H1 (cell line): ENCODE measurements around the gene RHEX. TPM values are rescaled to one million over a fixed set of nuclear protein-coding genes. Genes with fewer than 3 reads are reported as not detected.

Experiments used
- CTCF ChIA-PET: fragments of 300-600 bp; sonication (Branson Sonifier 250); formaldehyde crosslinking; loops from one replicate; lab custom pipeline; 2021; ENCODE audit not compliant: partially characterized antibody; lab: Charles Lee
- POLR2A ChIA-PET: fragments of 300-600 bp; sonication (Branson Sonifier 250); formaldehyde crosslinking; loops from one replicate; lab custom pipeline; 2021; ENCODE audit warnings: inconsistent platforms; ENCODE audit not compliant: partially characterized antibody; lab: Charles Lee
- DNase-seq, 2 experiments: peaks; one replicate each; pipeline versions ENCODE4 v3.0.0 to v3.0.0-alpha.2; 2010 to 2022; ENCODE audit warnings: low spot score in 2 of 2, low read depth in 1 of 2, mixed read lengths in 1 of 2
- FAIRE-seq: peaks from 2 replicates; lab custom pipeline; 2011; peaks lifted over from hg19 to GRCh38; lab: Jason Lieb, UNC
- H2AFZ ChIP-seq: 2 replicates; pipeline ENCODE4 v1.8.1; 2012; ENCODE audit warnings: low read length, inconsistent platforms
- H2AK5ac ChIP-seq: 2 replicates; pipeline ENCODE4 v1.6.1; 2013; ENCODE audit warnings: low read depth, low read length
- H2BK120ac ChIP-seq: replicated peaks from 2 replicates; pipeline ENCODE3; 2013; ENCODE audit warnings: low read depth, low read length, inconsistent platforms
- H2BK12ac ChIP-seq: 2 replicates; pipeline ENCODE4 v1.6.1; 2013; ENCODE audit warnings: low read depth, low read length
- H2BK15ac ChIP-seq: 2 replicates; pipeline ENCODE4 v1.6.1; 2013; ENCODE audit warnings: low read length
- H2BK20ac ChIP-seq: 2 replicates; pipeline ENCODE4 v1.6.1; 2013; ENCODE audit warnings: low read length
- H2BK5ac ChIP-seq: 2 replicates; pipeline ENCODE4 v1.6.1; 2013; ENCODE audit warnings: low read depth, low read length
- H3K14ac ChIP-seq: 2 replicates; pipeline ENCODE4 v1.6.1; 2013; ENCODE audit warnings: inconsistent platforms; ENCODE audit not compliant: insufficient read length
- H3K18ac ChIP-seq: 2 replicates; pipeline ENCODE4 v1.6.1; 2013; ENCODE audit warnings: low read length; ENCODE audit errors: extremely low read depth
- H3K23ac ChIP-seq: 2 replicates; pipeline ENCODE4 v1.6.1; 2013; ENCODE audit warnings: inconsistent platforms; ENCODE audit not compliant: insufficient read length
- H3K23me2 ChIP-seq: 2 replicates; pipeline ENCODE4 v1.6.1; 2013; ENCODE audit warnings: low read depth, low read length
- H3K27ac ChIP-seq: 2 replicates; pipeline ENCODE4 v1.6.1; 2011; ENCODE audit warnings: low read depth, low read length, inconsistent platforms
- H3K27me3 ChIP-seq, 4 experiments: replicated peaks in 1 of 4; 1 replicate in 1 of 4; 2 replicates in 3 of 4; pipeline versions ENCODE4 v1.6.1 to v1.8.1; 2011 to 2013; ENCODE audit warnings: low read length in 3 of 4, mild to moderate bottlenecking in 3 of 4, inconsistent platforms in 2 of 4, mixed read lengths in 2 of 4, moderate library complexity in 1 of 4; ENCODE audit not compliant: control insufficient read depth in 3 of 4, insufficient read depth in 3 of 4; ENCODE audit errors: extremely low read depth in 1 of 4
- H3K36me3 ChIP-seq, 4 experiments: 2 replicates each; pipeline versions ENCODE4 v1.6.1 to v1.8.1; 2011 to 2013; ENCODE audit warnings: mild to moderate bottlenecking in 4 of 4, low read length in 3 of 4, moderate library complexity in 2 of 4, control low read depth in 1 of 4, inconsistent platforms in 1 of 4; ENCODE audit not compliant: insufficient read depth in 4 of 4, control insufficient read depth in 2 of 4
- H3K4ac ChIP-seq: replicated peaks from 2 replicates; pipeline ENCODE3; 2013; ENCODE audit warnings: low read length, low read depth, mixed read lengths, inconsistent platforms; ENCODE audit not compliant: insufficient read length
- H3K4me1 ChIP-seq, 4 experiments: replicated peaks in 1 of 4; 1 replicate in 1 of 4; 2 replicates in 3 of 4; pipeline versions ENCODE4 v1.6.1 to v1.8.1; 2011 to 2013; ENCODE audit warnings: low read length in 3 of 4, inconsistent platforms in 2 of 4, mixed read lengths in 1 of 4; ENCODE audit not compliant: insufficient read depth in 4 of 4, control insufficient read depth in 3 of 4
- H3K4me2 ChIP-seq, 2 experiments: 2 replicates each; pipeline versions ENCODE4 v1.6.1 to v1.8.1; 2011 to 2013; ENCODE audit warnings: low read depth in 2 of 2, low read length in 2 of 2, control low read depth in 1 of 2, inconsistent platforms in 1 of 2, mild to moderate bottlenecking in 1 of 2; ENCODE audit not compliant: insufficient read depth in 1 of 2
- H3K4me3 ChIP-seq, 4 experiments: fragments of 200-600, 300-600 bp in 1 of 4; sonication (generic), shearing (Covaris generic), sonication (Bioruptor Twin) in 1 of 4; 2 replicates each; pipeline versions ENCODE4 v1.5.1 to v1.8.1; 2011 to 2016; ENCODE audit warnings: low read length in 4 of 4, low read depth in 3 of 4, control low read depth in 2 of 4, inconsistent platforms in 2 of 4, mild to moderate bottlenecking in 2 of 4, mixed read lengths in 1 of 4, moderate library complexity in 1 of 4; ENCODE audit not compliant: insufficient read depth in 2 of 4; ENCODE audit errors: extremely low read depth in 1 of 4
- H3K56ac ChIP-seq: replicated peaks from 2 replicates; pipeline ENCODE3; 2013; ENCODE audit warnings: low read depth, mild to moderate bottlenecking, mixed read lengths, low read length, inconsistent platforms; ENCODE audit not compliant: insufficient read length
- H3K79me1 ChIP-seq: 2 replicates; pipeline ENCODE4 v1.6.1; 2013; ENCODE audit warnings: low read depth, low read length, control low read depth
- H3K79me2 ChIP-seq, 2 experiments: 2 replicates each; pipeline versions ENCODE4 v1.6.1 to v1.8.1; 2012 to 2013; ENCODE audit warnings: low read length in 2 of 2, mild to moderate bottlenecking in 2 of 2, inconsistent platforms in 1 of 2; ENCODE audit not compliant: insufficient read depth in 2 of 2, control insufficient read depth in 1 of 2
- H3K9ac ChIP-seq, 4 experiments: replicated peaks in 1 of 4; 1 replicate in 1 of 4; 2 replicates in 3 of 4; pipeline versions ENCODE4 v1.6.1 to v1.8.1; 2011 to 2013; ENCODE audit warnings: low read depth in 3 of 4, low read length in 3 of 4, control low read depth in 2 of 4, mild to moderate bottlenecking in 2 of 4, moderate library complexity in 2 of 4, inconsistent platforms in 1 of 4; ENCODE audit errors: extremely low read depth in 1 of 4
- H3K9me3 ChIP-seq, 2 experiments: 2 replicates each; pipeline versions ENCODE4 v1.6.1 to v1.8.1; 2012 to 2013; ENCODE audit warnings: mild to moderate bottlenecking in 2 of 2, moderate library complexity in 2 of 2, control low read depth in 1 of 2, inconsistent platforms in 1 of 2, low read depth in 1 of 2, low read length in 1 of 2, mixed read lengths in 1 of 2; ENCODE audit not compliant: insufficient read depth in 2 of 2
- H4K20me1 ChIP-seq, 2 experiments: replicated peaks in 1 of 2; 2 replicates each; pipeline versions ENCODE3 to v1.8.1; 2011 to 2013; ENCODE audit warnings: inconsistent platforms in 2 of 2, low read length in 2 of 2, mild to moderate bottlenecking in 1 of 2; ENCODE audit not compliant: insufficient read depth in 2 of 2, control insufficient read depth in 1 of 2
- H4K5ac ChIP-seq: 2 replicates; pipeline ENCODE4 v1.6.1; 2013; ENCODE audit warnings: low read length, low read depth, mixed read lengths, inconsistent platforms; ENCODE audit not compliant: insufficient read length
- H4K8ac ChIP-seq: 2 replicates; pipeline ENCODE4 v1.8.0; 2013; ENCODE audit warnings: mild to moderate bottlenecking, moderate library complexity, low read length, inconsistent platforms; ENCODE audit not compliant: insufficient read depth; ENCODE audit errors: extremely low read depth
- H4K91ac ChIP-seq: replicated peaks from 2 replicates; pipeline ENCODE3; 2013; ENCODE audit warnings: low read length, mixed read lengths, inconsistent platforms; ENCODE audit not compliant: insufficient read length
- ASH2L ChIP-seq: fragments of 200-600, 300-600 bp; sonication (generic); IDR thresholded peaks from one replicate; pipeline ENCODE4 v1.7.1; 2017; ENCODE audit warnings: low read length
- CBX8 ChIP-seq: fragments of 300-800, 300-1000 bp; sonication (generic); IDR thresholded peaks from 2 replicates; pipeline ENCODE4 v1.7.1; 2016; ENCODE audit warnings: low read depth, low read length, borderline replicate concordance
- EZH2 ChIP-seq: fragments of 200-600 bp; sonication (generic); IDR thresholded peaks from 2 replicates; pipeline ENCODE4 v1.7.1; 2012; ENCODE audit warnings: low read depth, mild to moderate bottlenecking, moderate library complexity, low read length, inconsistent platforms; ENCODE audit not compliant: severe bottlenecking
- GTF2F1 ChIP-seq: IDR thresholded peaks from 2 replicates; pipeline ENCODE4 v1.6.1; 2012; ENCODE audit warnings: low read depth, low read length, improper control_type of control experiment, borderline replicate concordance
- JUND ChIP-seq: IDR thresholded peaks from 2 replicates; pipeline ENCODE4 v1.6.1; 2011; ENCODE audit warnings: mild to moderate bottlenecking, improper control_type of control experiment, low read length
- POLR2A ChIP-seq, 2 experiments: IDR thresholded peaks; 1 replicate in 1 of 2; 2 replicates in 1 of 2; pipeline ENCODE4 v1.6.1; 2011; ENCODE audit warnings: low read depth in 2 of 2, low read length in 2 of 2, mild to moderate bottlenecking in 2 of 2; ENCODE audit errors: control extremely low read depth in 1 of 2
- POLR2AphosphoS5 ChIP-seq: IDR thresholded peaks from 2 replicates; pipeline ENCODE4 v1.6.1; 2011; ENCODE audit warnings: low read depth, low read length
- SRF ChIP-seq: IDR thresholded peaks from 2 replicates; pipeline ENCODE4 v1.6.1; 2011; ENCODE audit warnings: mild to moderate bottlenecking, low read depth, low read length, moderate library complexity
- TAF1 ChIP-seq: IDR thresholded peaks from 2 replicates; pipeline ENCODE4 v1.6.1; 2011; ENCODE audit warnings: mild to moderate bottlenecking, low read depth, low read length
- WGBS, 2 experiments: shearing (Covaris generic) in 1 of 2; methylation state at CpG; one replicate each; pipeline versions ENCODE4 v1.1.6 to v1.1.7; 2013 to 2015; ENCODE audit warnings: low lambda C conversion rate in 2 of 2, mixed read lengths in 2 of 2, inconsistent platforms in 1 of 2, low coverage in 1 of 2, missing lambda C conversion rate in 1 of 2; ENCODE audit not compliant: insufficient replicate concordance in 2 of 2, insufficient coverage in 1 of 2, insufficient read length in 1 of 2; ENCODE audit errors: extremely low coverage in 1 of 2, missing lambda C conversion rate in 1 of 2; 5-methylcytosine and 5-hydroxymethylcytosine counted together
- polyA plus RNA-seq, 7 experiments: library from polyadenylated mRNA; depleted of rRNA in 3 of 7; stranded (reverse) in 5 of 7; unstranded in 2 of 7; fragments of >200 nt in 5 of 7; fragments of 200-250 nt in 2 of 7; gene quantifications; 1 replicate in 5 of 7; 2 replicates in 1 of 7; 4 replicates in 1 of 7; pipeline versions ENCODE4 v1.2.1 to v1.2.3, GENCODE V29; 2011 to 2013; ENCODE audit warnings: missing spikeins in 2 of 7, mixed read lengths in 2 of 7
- total RNA-seq: library from RNA; stranded (reverse); fragmentation: NEBNext Ultra II Directional; extraction: Animal tissue kit (Norgen Biotek cat#: 25700); gene quantifications from 2 replicates; pipeline ENCODE4 v1.2.1, GENCODE V29; 2021
- TF ChIP-seq, protein P1 (sequence below): IDR thresholded peaks from 2 replicates; pipeline ENCODE4 v1.6.1; 2012; ENCODE audit warnings: inconsistent platforms

RHEX gene
- total and polyA plus RNA-seq, 2 of the 8 experiments (the other 6 are each of a cell fraction or from before 2014, with no cell fraction given) = not detected

DNA sequence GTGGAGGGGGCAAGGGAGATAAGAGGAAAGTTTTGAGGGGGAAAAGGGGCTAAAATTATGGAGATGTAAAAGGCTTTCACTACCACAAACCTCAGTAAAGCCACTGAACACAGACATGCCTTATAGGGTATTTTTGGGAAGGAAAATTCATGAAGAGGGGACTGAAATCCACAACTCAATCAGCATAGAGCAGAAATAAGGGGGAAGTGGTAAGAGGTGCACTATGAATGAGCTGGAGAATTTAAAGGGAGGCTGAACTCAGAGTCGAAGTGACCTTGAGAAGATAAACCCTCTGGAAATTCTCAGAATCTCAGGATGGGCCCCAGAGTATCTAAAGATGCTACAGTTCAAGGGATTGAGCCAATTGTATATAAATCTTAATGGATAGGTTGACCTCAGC lies 15.3 kb downstream of the RHEX start:
- Histone ChIP-seq H3K27ac (no peak overlapping the region), H3K4ac (no peak overlapping the region)
- no peak for TF ChIP-seq EZH2
- TF ChIP-seq CBX8 = no peak
- no peak for TF ChIP-seq ASH2L
- TF ChIP-seq JUND = no peak
- TF ChIP-seq, protein P1, sequence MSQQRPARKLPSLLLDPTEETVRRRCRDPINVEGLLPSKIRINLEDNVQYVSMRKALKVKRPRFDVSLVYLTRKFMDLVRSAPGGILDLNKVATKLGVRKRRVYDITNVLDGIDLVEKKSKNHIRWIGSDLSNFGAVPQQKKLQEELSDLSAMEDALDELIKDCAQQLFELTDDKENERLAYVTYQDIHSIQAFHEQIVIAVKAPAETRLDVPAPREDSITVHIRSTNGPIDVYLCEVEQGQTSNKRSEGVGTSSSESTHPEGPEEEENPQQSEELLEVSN = no peak
- no peak for TF ChIP-seq POLR2A (IDR thresholded peaks at IDR 0.05; ENCODE audit: control extremely low read depth in 1 of 2, low read depth in 2 of 2, low read length in 2 of 2)
- no peak for TF ChIP-seq SRF
- TF ChIP-seq GTF2F1 = no peak
- no peak for TF ChIP-seq POLR2AphosphoS5
- TF ChIP-seq TAF1 = no peak

More for the DNA sequence above, 15.3 kb downstream of the RHEX start:
- no peak overlapping the region for H2BK120ac ChIP-seq
- H4K5ac ChIP-seq = no peak overlapping the region
- no peak overlapping the region for H3K18ac ChIP-seq
- no peaks in the 10 kb centered on the region for H3K27me3 ChIP-seq
- ChIA-PET CTCF (interaction anchor here (0.8 to 2.1 kb wide), 2 partner anchors 13 to 37 kb away, joined by 3 to 8 read pairs; no protein-coding TSS in a partner anchor), POLR2A (no interaction called here)
- no peak overlapping the region for H3K56ac ChIP-seq
- H3K9me3 ChIP-seq = peaks cover 0 to 4% of the 10 kb centered on the region in 2 experiments; a peak in 1 of 4 replicates
- no peak overlapping the region for H2BK20ac ChIP-seq
- H3K23ac ChIP-seq = no peak overlapping the region
- H4K91ac ChIP-seq = no peak overlapping the region
- H3K36me3 ChIP-seq = no peaks in the 10 kb centered on the region
- no peaks in the 10 kb centered on the region for H4K20me1 ChIP-seq
- FAIRE-seq (no peak), DNase-seq (peak in 1 of 2 experiments; percentile 4)
- H3K9ac ChIP-seq = no peak overlapping the region
- no peak overlapping the region for H2AK5ac ChIP-seq
- H3K79me2 ChIP-seq = no peaks in the 10 kb centered on the region
- H3K4me2 ChIP-seq = no peak overlapping the region
- H3K4me1 ChIP-seq = no peaks in the 10 kb centered on the region
- no peak overlapping the region for H2BK15ac ChIP-seq
- no peaks in the 10 kb centered on the region for H3K79me1 ChIP-seq
- no peaks in the 10 kb centered on the region; the same call in 1 of the 2 replicates for H3K23me2 ChIP-seq
- no peak overlapping the region for H3K4me3 ChIP-seq
- H2BK12ac ChIP-seq = no peak overlapping the region
- 75% methylated on average over 1 of the region's 1 CpG; no CpG with 5 or more reads in 1 of the 2 experiments for WGBS, 2 experiments
- no peak overlapping the region for H4K8ac ChIP-seq
- H3K14ac ChIP-seq = no peak overlapping the region
- H2BK5ac ChIP-seq = no peak overlapping the region
- H2AFZ ChIP-seq = no peak overlapping the region
